GM10248 (cell line): ENCODE data around the gene PRXL2B.

Experiments
- CTCF ChIA-PET: fragments of 300-600 bp; sonication (Branson Sonifier 250); formaldehyde crosslinking; extraction: SDS; loops from one replicate; lab custom pipeline; 2021; ENCODE audit warnings: antibody characterized with exemption; lab: Yijun Ruan, JAX
- POLR2A ChIA-PET: fragments of 350-650 bp; sonication (Branson Sonifier 250); formaldehyde crosslinking; extraction: SDS; loops from one replicate; lab custom pipeline; 2020; ENCODE audit warnings: antibody characterized with exemption; lab: Yijun Ruan, JAX
- DNase-seq: peaks from one replicate; pipeline ENCODE4 v3.0.0; 2012; ENCODE audit errors: extremely low spot score
- CTCF ChIP-seq: IDR thresholded peaks from 2 replicates; pipeline ENCODE4 v1.5.1; 2012; ENCODE audit warnings: mild to moderate bottlenecking, low read depth; ENCODE audit errors: extremely low read depth, missing control alignments, control extremely low read depth

Gene PRXL2B

GRCh38 chr1:2597441-2598328 lies 11.1 kb downstream of the PRXL2B start:
- DNase-seq = no peak
- POLR2A ChIA-PET = interaction anchor here (0.6 kb wide), 1 partner anchor 49 kb away, joined by 4 read pairs; no protein-coding TSS in a partner anchor
- CTCF ChIA-PET = no interaction called here
- no peak for TF ChIP-seq CTCF

- no peak for DNase-seq
- ChIA-PET POLR2A (no interaction called here), CTCF (no interaction called here)
- no peak for TF ChIP-seq CTCF
Observed at GRCh38 chr1:2598329-2598931, 11.9 kb downstream of the PRXL2B start.

GRCh38 chr1:2601721-2602303 lies 15.2 kb downstream of the PRXL2B start:
- no peak for TF ChIP-seq CTCF
- ChIA-PET CTCF (no interaction called here), POLR2A (no interaction called here)
- no peak for DNase-seq

GRCh38 chr1:2602311-2602835 lies 15.8 kb downstream of the PRXL2B start:
- POLR2A ChIA-PET = no interaction called here

GRCh38 chr1:2602866-2603520 lies 16.4 kb downstream of the PRXL2B start:
- DNase-seq = no peak
- CTCF ChIA-PET = no interaction called here
- TF ChIP-seq CTCF = no peak
- POLR2A ChIA-PET = no interaction called here

More at GRCh38 chr1:2602311-2602835, 15.8 kb downstream of the PRXL2B start:
- CTCF ChIA-PET = no interaction called here
- TF ChIP-seq CTCF = no peak
- no peak for DNase-seq
